ENCODE results near the gene TEX11. TPM values are rescaled to one million over a fixed set of nuclear protein-coding genes. Genes with fewer than 3 reads are reported as not detected.
"Not testable (repeated sequence)": the region's sequence is repeated elsewhere in the genome, so short reads cannot be mapped to it uniquely, and the experiment has no call there.

TEX11 gene
- polyA plus RNA-seq (ENCODE audit: insufficient read length): 0.23 TPM

DNA sequence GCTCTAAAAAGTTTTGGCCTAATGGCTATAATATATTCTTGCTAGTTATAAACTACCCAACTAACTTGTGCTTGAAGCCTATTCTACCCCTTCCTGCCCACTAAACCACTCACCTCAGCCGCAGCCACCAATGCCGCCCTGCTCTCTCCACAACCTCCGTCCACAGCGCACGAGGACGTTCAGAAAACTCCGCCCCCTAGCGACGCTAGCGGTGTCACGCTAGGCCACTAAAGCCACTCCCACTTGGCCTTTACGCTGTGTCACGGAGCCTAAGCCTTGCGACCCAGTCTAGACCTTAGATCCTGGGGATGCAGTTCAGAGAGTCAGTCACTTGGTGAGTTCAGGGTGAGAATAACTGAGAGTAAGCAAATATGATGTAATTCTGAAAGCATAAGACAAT is at the start of gene TEX11:
Gene TEX11 (minus strand): TSS at position 171 of the 400 bp plus-strand sequence. CDS start 922 bp downstream, outside the sequence.
- DNase-seq: no peak

DNA sequence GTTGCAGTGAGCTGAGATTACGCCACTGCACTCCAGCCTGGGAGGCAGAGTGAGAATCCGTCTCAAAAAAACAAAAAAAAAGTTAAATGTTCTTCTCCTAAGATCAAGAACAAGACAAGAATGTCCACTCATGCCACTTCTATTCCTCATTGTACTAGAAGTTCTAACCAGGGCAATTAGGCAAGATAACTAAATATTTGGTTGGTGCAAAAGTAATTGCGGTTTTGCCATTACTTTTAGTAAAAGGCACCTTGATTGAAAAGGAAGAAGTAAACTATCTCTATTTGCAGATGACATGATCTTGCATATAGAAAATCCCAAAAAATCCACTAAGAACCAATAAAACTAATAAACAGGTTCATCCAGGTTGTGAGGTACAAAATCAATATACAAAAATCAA is 46.4 kb upstream of the TEX11 start:
- no peak for DNase-seq

DNA sequence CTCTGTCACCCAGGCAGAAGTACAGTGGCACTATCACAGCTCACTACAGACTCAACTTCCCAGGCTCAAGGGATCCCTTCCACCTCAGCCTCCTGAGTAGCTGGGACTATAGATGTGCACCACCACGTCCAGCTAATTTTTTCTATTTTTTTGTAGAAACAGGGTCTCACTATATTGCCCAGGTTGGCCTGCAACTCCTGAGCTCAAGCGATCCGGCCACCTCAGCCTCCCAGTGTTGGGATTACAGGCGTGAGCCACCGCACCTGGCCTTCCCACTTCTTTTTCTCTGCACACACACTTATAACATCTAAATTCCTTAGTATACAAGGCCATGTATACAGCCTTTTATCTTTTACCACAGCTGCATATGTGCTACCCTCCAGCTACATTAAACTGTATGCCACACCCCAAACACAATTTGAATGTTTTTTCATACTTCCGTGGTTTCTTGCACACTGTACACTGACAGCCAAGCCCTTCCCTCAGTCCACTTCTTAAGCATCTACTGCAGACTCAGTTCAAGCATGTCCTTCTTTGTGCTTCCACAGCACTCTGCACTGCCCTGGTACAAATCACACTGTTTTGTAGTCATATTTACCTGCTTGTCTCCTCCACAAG is 15.9 kb upstream of the TEX11 start:
- no peak for DNase-seq

DNA sequence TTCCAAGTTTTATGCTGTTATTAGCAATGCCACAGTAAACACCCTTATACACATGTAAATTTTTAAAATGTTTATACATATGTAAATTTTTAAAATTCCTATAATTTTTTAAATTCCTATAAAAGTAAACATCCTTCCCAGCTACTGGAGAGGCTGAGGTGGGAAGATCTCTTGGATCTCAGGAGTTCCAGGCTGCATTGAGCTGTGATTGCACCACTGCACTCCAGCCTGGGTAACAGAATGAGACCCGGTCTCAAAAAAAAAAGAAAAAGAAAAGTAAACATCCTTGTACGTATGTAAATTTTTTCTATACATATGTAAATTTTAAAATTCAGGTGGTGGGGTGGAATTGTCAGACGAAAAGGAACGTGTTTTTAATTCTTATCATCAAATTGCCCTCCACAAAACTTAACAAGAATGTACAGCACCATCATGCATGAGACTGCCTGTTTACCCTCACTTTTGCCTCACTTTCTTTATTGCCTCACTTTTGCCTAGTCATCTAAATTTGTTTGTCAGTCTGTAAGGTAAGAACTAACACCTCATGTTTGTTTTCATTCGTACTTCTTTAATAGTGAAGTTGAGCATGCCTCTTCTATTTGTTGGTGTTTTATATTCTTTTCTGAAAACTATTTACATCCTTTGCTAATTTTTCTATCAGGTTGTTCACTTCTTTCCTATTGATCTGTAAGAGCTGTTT is 14.4 kb upstream of the TEX11 start:
- no peak for DNase-seq

DNA sequence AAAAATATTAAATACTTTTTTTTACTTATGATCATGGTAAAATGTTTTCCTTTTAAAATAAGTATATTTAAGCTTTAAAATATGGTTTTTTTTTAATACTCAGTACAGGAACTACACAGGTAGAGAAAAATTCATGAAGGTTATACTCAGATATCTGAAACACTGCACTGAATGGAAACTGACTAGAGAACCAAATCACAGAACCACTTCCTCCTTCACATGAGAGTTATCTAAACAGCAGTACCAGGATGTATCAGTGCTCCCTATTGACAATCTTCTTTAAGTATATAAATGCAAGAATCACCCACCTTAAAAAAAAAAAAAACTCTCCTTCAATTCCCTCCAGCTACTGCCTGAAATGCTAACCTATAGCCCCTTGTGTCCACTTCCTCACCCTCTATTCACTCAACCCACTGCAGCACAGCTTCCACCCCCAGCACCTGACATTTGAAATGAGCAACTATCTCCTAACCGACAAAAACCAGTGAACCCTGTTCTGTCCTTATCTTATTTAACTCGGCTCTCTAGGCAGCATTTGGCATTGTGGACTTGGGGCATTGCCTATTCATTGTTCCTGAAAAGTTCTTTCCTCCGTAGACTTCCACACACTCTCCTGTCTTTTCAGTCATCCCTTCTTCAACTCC is 13.3 kb upstream of the TEX11 start:
- no peak for DNase-seq

DNA sequence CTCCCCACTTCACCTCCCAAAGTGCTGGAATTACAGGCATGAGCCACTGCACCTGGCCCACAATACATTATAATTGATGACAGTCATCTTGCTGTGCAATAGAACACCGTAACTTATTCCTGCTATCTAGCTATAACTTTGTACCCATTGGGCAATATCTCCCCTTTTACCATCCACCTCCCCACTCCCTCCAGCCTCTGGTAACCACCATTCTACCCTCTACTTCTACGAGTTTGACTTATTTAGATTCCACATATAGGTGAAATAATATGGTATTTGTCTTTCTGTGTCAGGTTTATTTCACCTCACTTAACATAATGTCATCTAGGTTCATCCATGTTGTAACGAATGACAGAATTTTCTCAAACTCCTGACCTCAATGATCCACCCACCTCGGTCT is 8.2 kb upstream of the TEX11 start:
- no peak for DNase-seq

DNA sequence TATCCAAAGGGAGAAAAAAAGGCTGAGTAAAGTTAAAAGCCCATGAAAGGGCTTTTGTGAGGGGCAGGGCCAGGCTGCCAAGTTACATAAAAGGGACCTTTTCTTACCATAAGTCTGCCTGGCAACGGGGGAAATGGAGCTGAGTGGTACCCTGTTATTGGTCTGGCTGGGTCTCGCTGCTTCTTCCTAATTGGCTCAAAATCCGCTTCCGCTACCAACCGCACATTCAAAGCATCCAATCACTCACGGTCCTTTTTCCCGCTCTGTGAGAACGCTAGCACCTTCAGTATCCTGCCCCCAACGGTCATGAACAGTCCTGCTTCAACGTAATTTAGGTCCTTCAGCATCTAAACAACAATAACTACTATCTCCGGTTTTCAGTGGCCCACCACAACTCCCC is 611 bp downstream of the TEX11 start:
- no peak for DNase-seq

DNA sequence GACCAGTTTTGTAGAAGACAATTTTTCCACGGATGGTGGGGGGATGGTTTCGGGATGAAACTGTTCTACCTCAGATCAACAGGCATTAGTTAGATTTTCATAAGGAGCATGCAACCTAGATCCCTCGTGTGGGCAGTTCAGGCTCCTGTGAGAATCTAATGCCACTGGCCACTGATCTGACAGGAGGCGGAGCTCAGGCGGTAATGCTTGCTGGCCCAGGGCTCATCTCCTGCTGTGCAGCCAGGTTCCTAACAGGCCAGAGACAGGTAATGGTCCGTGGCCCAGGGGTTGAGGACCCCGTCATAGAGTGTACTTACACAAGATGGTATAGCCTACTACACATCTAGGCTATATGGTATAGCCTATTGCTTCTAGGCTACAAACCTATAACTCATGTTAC is 7.0 kb downstream of the TEX11 start:
- no peak for DNase-seq

DNA sequence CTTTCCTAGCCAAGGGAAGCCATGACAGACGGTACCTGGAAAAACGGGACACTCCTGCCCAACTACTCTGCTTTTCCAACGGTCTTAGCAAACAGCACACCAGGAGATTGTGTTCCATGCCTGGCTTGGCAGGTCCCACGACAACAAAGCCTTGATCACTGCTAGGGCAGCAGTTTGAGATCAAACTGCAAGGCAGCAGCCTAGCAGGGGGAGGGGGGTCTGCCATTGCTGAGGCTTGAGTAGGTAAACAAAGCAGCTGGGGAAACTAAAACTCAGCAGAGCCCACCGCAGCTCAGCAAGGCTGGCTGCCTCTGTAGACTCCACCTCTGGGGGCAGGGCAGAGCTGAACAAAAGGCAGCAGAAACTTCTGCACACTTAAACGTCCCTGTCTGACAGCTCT is 18.1 kb downstream of the TEX11 start:
- not testable (repeated sequence) for DNase-seq

DNA sequence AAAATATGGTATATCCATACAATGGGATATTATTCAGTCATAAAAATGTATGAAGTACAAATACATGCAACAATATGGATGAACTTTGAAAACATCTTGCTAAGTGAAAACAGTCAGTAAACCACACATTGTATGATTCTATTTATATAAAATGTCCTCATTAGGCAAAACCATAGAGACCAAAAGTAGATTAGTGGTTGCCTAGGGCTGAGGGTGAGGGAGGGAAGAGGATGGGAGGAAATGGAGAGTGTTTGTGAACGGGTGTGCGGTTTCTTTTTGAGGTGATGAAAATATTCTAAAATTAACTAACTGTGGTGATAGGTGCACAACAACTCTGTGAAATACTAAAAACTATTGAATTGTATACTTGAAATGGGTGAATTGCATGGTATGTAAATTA is 29.6 kb downstream of the TEX11 start:
- no peak for DNase-seq

DNA sequence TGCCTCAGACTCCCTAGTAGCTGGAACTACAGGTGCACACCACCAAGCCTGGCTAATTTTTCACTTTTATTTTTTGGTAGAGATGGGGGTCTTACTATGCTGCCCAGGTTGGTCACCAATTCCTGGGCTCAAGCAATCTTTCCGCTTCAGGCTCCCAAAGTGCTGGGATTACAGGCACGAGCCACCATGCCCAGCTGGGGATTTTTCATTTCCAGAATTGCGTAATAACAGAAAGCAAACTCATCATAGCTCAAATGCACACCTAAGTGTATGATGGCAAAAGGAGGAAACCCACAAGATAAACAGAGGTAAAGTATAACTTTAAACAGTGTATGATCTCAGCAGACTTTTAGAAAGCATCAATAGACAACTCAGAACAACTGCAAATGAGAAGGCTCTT is 56.2 kb downstream of the TEX11 start:
- DNase-seq: no peak

DNA sequence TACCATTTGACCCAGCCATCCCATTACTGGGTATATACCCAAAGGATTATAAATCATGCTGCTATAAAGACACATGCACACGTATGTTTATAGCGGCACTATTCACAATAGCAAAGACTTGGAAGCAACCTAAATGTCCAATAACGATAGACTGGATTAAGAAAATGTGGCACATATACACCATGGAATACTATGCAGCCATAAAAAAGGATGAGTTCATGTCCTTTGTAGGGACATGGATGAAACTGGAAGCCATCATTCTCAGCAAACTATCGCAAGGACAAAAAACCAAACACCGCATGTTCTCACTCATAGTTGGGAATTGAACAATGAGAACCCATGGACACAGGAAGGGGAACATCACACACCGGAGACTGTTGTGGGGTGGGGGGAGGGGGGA is 64.4 kb downstream of the TEX11 start:
- DNase-seq: not testable (repeated sequence)

DNA sequence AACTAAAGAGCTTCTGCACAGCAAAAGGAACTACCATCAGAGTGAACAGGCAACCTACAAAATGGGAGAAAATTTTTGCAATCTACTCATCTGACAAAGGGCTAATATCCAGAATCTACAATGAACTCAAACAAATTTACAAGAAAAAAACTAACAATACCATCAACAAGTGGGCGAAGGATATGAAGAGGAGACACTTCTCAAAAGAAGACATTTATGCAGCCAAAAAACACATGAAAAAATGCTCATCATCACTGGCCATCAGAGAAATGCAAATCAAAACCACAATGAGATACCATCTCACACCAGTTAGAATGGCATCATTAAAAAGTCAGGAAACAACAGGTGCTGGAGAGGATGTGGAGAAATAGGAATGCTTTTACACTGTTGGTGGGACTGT is 64.9 kb downstream of the TEX11 start:
- DNase-seq: not testable (repeated sequence)

DNA sequence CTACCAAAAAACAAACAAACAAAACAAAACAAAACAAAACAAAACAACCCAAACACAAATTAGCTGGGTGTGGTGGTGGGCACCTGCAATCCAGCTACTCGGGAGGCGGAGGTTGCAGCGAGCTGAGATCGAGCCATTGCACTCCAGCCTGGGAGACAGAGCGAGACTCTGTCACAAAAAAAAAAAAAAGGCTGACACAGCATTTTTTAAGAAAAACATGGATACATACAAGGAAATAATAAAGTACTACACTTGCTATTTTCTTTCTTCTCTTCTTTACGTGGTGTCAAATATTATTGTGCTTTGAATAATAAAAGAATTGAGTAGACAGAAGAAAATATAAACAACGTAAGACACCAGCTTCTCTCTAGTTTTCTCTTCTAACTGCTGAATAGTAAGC is 73.9 kb downstream of the TEX11 start:
- DNase-seq: no peak

DNA sequence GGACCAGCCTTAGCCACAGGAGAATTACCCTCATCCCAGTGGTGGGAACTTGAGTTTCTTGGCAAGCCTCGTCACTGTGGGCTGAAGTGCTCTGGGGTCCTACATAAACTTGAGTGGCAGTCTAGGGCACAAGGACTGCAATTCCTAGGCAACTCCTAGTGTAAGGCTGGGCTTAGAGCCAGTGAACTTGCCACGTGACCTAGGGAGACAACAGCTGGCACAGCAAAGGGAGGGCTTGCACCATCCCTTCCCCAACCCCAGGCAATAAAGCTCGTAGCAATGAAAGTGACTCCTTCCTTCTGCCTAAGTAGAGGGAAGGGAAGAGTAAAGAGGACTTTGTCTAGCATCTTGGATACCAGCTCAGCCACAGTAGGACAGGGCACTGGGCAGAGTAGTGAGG is 81.8 kb downstream of the TEX11 start:
- DNase-seq: peak; percentile 2

DNA sequence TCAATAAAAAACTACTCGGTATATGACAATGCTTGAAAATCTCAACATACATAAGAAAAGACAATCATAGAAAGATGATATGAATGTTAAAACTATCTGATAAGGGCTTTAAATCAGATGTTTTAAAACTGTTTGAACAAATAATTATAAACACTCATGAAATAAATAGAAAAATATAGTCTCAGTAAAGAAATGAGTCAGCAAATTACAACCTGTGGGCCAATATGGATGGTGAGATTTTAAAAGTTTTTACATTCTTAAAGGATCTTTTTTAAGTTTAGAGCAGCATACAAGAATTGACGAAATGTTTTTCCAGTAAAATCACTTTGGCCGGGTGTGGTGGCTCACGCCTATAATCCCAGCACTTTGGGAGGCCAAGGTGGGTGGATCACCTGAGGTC is 83.1 kb downstream of the TEX11 start:
- DNase-seq: no peak

DNA sequence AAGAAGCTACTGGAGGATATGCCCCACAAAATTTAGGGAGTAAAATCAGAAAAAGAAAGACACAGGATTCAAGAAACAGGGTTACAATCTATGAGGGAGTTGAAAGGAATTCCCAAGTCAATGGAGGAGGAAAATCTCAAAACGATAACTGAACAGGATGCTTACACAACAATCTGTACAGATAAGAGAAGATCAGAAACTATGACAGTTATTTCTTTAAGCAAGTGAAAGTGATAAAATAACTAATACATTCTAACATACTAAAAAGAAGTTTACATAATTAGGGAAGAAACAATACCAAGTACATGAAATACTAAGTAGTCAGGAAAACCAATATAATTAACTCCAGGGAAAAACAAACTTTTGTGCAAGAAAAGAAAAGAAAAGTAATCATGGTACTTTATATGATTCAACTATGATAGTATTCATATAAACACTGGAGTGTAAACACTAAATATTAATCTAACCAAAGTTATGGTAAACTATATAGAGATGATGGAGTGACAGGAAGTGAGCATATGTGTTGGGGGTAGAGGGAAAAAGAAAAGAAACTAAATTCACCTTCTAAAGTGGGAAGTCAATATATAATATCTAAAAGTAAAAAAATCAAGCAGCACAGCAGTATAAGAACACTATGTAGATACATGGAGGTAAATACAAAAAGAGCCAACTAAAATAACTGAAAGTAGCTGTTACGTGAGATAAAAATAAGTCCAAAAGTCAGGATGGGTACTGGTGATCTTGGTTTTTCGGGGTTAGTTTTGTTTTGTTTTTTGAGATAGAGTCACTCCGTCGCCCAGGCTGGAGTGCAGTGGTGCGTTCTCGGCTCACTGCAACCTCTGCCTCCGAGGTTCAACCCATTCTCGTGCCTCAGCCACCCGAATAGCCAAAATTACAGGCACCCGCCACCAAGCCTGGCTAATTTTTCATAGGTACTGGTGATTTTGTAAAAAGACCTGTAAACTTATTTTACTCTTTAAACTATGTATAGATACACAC is 99.3 kb downstream of the TEX11 start:
- no peak for DNase-seq

DNA sequence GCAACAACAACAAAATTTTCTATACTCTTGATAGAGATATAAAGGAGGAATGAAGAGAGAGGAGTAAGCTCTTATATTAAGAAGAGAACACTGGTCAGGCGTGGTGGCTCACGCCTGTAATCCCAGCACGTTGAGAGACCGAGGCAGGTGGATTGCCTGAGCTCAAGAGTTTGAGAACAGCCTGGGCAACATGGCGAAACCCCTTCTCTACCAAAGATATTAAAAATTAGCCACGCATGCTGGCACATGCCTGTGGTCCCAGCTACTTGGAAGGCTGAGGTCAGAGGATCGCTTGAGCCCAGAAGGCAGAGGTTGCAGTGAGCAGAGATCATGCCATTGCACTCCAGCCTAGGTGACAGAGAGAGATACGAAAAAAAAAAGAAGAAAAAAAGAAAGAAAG is 102.4 kb downstream of the TEX11 start:
- no peak for DNase-seq

DNA sequence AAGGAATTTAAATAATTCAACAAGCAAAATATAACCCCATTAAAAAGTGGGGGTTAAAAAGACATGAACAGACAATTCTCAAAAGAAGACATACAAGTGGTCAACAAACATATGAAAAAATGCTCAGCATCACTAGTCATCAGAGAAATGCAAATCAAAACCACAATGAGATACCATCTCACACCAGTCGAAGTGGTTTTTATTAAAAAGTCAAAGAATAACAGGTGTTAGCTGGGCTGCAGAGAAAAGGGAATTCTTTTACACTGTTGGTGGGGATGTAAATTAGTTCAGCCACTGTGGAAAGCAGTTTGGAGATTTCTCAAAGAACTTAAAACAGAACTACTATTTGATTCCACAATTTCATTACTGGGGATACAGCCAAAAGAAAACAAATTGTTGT is 111.8 kb downstream of the TEX11 start:
- DNase-seq: not testable (repeated sequence)

DNA sequence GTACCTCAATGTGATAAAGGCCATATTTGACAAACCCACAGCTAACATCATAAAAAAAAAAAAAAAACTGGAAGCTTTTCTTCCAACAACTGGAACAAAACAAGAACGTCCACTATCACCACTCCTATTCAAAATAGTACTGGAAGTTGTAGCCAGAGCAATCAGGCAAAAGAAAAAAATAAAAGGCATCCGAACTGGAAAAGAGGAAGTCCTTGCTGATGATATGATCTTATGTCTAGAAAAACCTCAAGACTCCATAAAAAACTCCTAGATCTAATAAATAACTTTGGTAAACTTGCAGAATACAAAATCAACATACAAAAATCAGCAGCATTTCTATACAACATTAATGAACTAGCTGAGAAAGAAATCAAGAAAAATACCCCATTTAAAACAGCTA is 134.3 kb downstream of the TEX11 start:
- no peak for DNase-seq

DNA sequence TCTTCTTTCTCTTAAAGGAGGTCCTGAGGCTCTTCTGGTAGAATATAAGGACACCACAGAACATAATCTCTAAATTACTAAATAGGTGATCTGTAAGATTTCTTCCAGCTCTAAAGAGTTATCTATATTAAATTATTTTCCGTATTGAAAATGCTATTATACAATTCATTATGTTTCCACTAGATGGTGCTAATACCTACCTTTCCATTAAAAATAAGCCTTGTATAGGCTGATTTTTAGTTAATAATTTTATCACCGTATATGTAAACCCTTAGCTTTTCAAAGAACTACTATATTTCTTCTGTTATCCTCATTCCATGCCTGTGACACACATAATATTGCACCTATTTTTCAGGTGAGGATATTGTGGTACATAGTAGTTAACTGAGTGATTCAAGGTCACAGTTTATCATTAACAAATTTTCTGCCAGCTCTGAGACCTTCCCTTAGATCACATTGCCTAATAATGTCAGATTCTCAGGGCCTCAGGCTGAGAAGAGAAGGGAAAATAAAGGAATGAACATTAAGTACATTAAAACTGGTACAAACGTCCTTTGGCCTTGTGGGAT is 138.8 kb downstream of the TEX11 start:
- no peak for DNase-seq

DNA sequence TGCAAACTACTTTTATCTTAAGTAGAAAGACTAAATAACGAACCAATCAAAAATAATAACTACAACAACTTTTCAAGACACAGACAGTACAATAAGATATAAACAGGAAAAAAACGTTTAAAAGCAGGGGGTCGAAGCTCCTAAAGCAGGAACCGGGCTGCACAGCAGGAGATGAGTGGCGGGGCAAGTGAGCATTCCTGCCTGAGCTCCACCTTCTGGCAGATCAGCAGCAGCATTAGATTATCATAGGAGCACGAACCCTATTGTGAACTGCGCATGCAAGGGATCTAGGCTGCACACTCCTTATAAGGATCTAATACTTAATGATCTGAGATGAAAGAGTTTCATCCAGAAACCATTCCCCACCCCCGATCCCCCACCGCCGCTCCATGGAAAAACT is 146.2 kb downstream of the TEX11 start:
- no peak for DNase-seq

Measured in hindlimb muscle (tissue), 1 donor.